ENCODE measurements around the gene GPR32. TPM values are rescaled to one million over a fixed set of nuclear protein-coding genes. Genes with fewer than 3 reads are reported as not detected.
"Not testable (repeated sequence)": the region's sequence is repeated elsewhere in the genome, so short reads cannot be mapped to it uniquely, and the experiment has no call there.

Gene GPR32
- total RNA-seq, 1 donor from 2014 or later = not detected

- intact Hi-C loops (cut with micrococcal nuclease) = no loop called here
Observed at GRCh38 chr19:50743537-50743936, 26.7 kb upstream of the GPR32 start.

- intact Hi-C loops (cut with micrococcal nuclease) = no loop called here
Observed at GRCh38 chr19:50745221-50745620, 25.0 kb upstream of the GPR32 start.

- intact Hi-C loops (cut with micrococcal nuclease) = not testable (repeated sequence)
Observed at GRCh38 chr19:50747141-50747540, 23.1 kb upstream of the GPR32 start.

GRCh38 chr19:50749490-50749889, 20.8 kb upstream of the GPR32 start:
- intact Hi-C loops (cut with micrococcal nuclease) = no loop called here

- intact Hi-C loops (cut with micrococcal nuclease) = no loop called here
Observed at GRCh38 chr19:50750010-50750409, 20.3 kb upstream of the GPR32 start.

GRCh38 chr19:50753879-50754278, 16.4 kb upstream of the GPR32 start:
- intact Hi-C loops (cut with micrococcal nuclease) = no loop called here

GRCh38 chr19:50756244-50756643, 14.0 kb upstream of the GPR32 start:
- intact Hi-C loops (cut with micrococcal nuclease) = not testable (repeated sequence)

- intact Hi-C loops (cut with micrococcal nuclease) = not testable (repeated sequence)
Observed at GRCh38 chr19:50757624-50758023, 12.6 kb upstream of the GPR32 start.

GRCh38 chr19:50759076-50759475, 11.2 kb upstream of the GPR32 start:
- intact Hi-C loops (cut with micrococcal nuclease) = not testable (repeated sequence)

GRCh38 chr19:50759886-50760285, 10.4 kb upstream of the GPR32 start:
- intact Hi-C loops (cut with micrococcal nuclease) = no loop called here

- intact Hi-C loops (cut with micrococcal nuclease) = not testable (repeated sequence)
Observed at GRCh38 chr19:50761501-50761900, 8.8 kb upstream of the GPR32 start.

- intact Hi-C loops (cut with micrococcal nuclease) = not testable (repeated sequence)
Observed at GRCh38 chr19:50763521-50763920, 6.7 kb upstream of the GPR32 start.

GRCh38 chr19:50764409-50764808, 5.9 kb upstream of the GPR32 start:
- intact Hi-C loops (cut with micrococcal nuclease) = no loop called here

- intact Hi-C loops (cut with micrococcal nuclease) = not testable (repeated sequence)
Observed at GRCh38 chr19:50766746-50767145, 3.5 kb upstream of the GPR32 start.

- intact Hi-C loops (cut with micrococcal nuclease) = not testable (repeated sequence)
Observed at GRCh38 chr19:50767263-50767662, 3.0 kb upstream of the GPR32 start.

GRCh38 chr19:50768277-50768676, 2.0 kb upstream of the GPR32 start:
- intact Hi-C loops (cut with micrococcal nuclease) = no loop called here

- intact Hi-C loops (cut with micrococcal nuclease) = no loop called here
Observed at GRCh38 chr19:50770888-50771287, 624 bp downstream of the GPR32 start.

- intact Hi-C loops (cut with micrococcal nuclease) = no loop called here
Observed at GRCh38 chr19:50772476-50772875, 2.2 kb downstream of the GPR32 start.

- intact Hi-C loops (cut with micrococcal nuclease) = not testable (repeated sequence)
Observed at GRCh38 chr19:50772912-50773311, 2.6 kb downstream of the GPR32 start.

GRCh38 chr19:50773454-50773853, 3.2 kb downstream of the GPR32 start:
- intact Hi-C loops (cut with micrococcal nuclease) = not testable (repeated sequence)

GRCh38 chr19:50776131-50776530, 5.9 kb downstream of the GPR32 start:
- intact Hi-C loops (cut with micrococcal nuclease) = no loop called here

- intact Hi-C loops (cut with micrococcal nuclease) = no loop called here
Observed at GRCh38 chr19:50777261-50777660, 7.0 kb downstream of the GPR32 start.

- intact Hi-C loops (cut with micrococcal nuclease) = no loop called here
Observed at GRCh38 chr19:50777830-50778303, 7.6 kb downstream of the GPR32 start.

GRCh38 chr19:50778906-50779430, 8.7 kb downstream of the GPR32 start:
- intact Hi-C loops (cut with micrococcal nuclease) = no loop called here
